Left ventricle myocardium inferior (tissue), 1 donor: Measurements from ENCODE around the gene LDLRAD4. TPM values are rescaled to one million over a fixed set of nuclear protein-coding genes. Genes with fewer than 3 reads are reported as not detected.

Experiments
- DNase-seq: peaks from one replicate; pipeline ENCODE4 v3.0.0-alpha.2; 2020
- H3K27ac ChIP-seq: fragments of 200-600 bp; replicated peaks from 2 replicates; pipeline ENCODE4 v1.8.0; 2021
- H3K27me3 ChIP-seq: fragments of 200-600 bp; 2 replicates; pipeline ENCODE4 v1.8.0; 2021; ENCODE audit warnings: low read depth
- H3K36me3 ChIP-seq: fragments of 200-600 bp; 2 replicates; pipeline ENCODE4 v1.8.0; 2021
- H3K4me1 ChIP-seq: fragments of 200-600 bp; 2 replicates; pipeline ENCODE4 v1.8.0; 2021
- H3K4me3 ChIP-seq: fragments of 200-600 bp; 2 replicates; pipeline ENCODE4 v1.8.0; 2021; ENCODE audit warnings: mild to moderate bottlenecking, moderate library complexity
- H3K9me3 ChIP-seq: fragments of 200-600 bp; replicated peaks from 2 replicates; pipeline ENCODE4 v1.8.0; 2021
- CTCF ChIP-seq: fragments of 200-600 bp; IDR thresholded peaks from 2 replicates; pipeline ENCODE4 v1.8.0; 2021; ENCODE audit warnings: antibody characterized with exemption, mild to moderate bottlenecking, borderline replicate concordance
- intact Hi-C: fragments of 100-400 bp; cut with micrococcal nuclease; formaldehyde crosslinking; loops from one replicate; pipeline ENCODE4 v1.11.0; 2022
- total RNA-seq: library from RNA; stranded (reverse); fragmentation: NEBNext Ultra II Directional; extraction: Animal tissue kit (Norgen Biotek cat#: 25700); gene quantifications from one replicate; pipeline ENCODE4 v1.2.1, GENCODE V29; 2021
- donor health status: DM: no; HTN: yes; CAD: no; lungs with severe emphysema.

LDLRAD4 gene
- total RNA-seq, 1 donor from 2014 or later: 43.3 TPM

- peaks cover 47% of the 10 kb centered on the region for H3K4me1 ChIP-seq
- H3K36me3 ChIP-seq: no peaks in the 10 kb centered on the region
- no peak overlapping the region for H3K27ac ChIP-seq
- DNase-seq: no peak
- no peak for TF ChIP-seq CTCF
- no peaks in the 10 kb centered on the region for H3K27me3 ChIP-seq
- no peak overlapping the region for H3K4me3 ChIP-seq
- intact Hi-C loops: no loop called here
- no peaks in the 10 kb centered on the region for H3K9me3 ChIP-seq
These were observed 19.1 kb downstream of the LDLRAD4 start for GRCh38 chr18:13237641-13238040.

- Histone ChIP-seq H3K4me3 (no peak overlapping the region), H3K9me3 (no peaks in the 10 kb centered on the region), H3K4me1 (peaks cover 37% of the 10 kb centered on the region), H3K27ac (no peak overlapping the region), H3K36me3 (no peaks in the 10 kb centered on the region), H3K27me3 (no peaks in the 10 kb centered on the region)
- TF ChIP-seq CTCF: no peak
- intact Hi-C loops: no loop called here
- DNase-seq: no peak
These were observed 20.8 kb downstream of the LDLRAD4 start for GRCh38 chr18:13239171-13239956.

- Histone ChIP-seq H3K9me3 (no peaks in the 10 kb centered on the region), H3K4me1 (peaks cover 38% of the 10 kb centered on the region), H3K27ac (no peak overlapping the region), H3K27me3 (no peaks in the 10 kb centered on the region), H3K4me3 (no peak overlapping the region), H3K36me3 (no peaks in the 10 kb centered on the region)
- no peak for DNase-seq
- no peak for TF ChIP-seq CTCF
- intact Hi-C loops: no loop called here
These were observed 21.6 kb downstream of the LDLRAD4 start for GRCh38 chr18:13240060-13240725.

- Histone ChIP-seq H3K27me3 (no peaks in the 10 kb centered on the region), H3K4me3 (no peak overlapping the region), H3K9me3 (no peaks in the 10 kb centered on the region), H3K27ac (no peak overlapping the region), H3K4me1 (peaks cover 37% of the 10 kb centered on the region), H3K36me3 (no peaks in the 10 kb centered on the region)
- DNase-seq: no peak
- intact Hi-C loops: no loop called here
- TF ChIP-seq CTCF: no peak
These were observed 22.7 kb downstream of the LDLRAD4 start for GRCh38 chr18:13241083-13241892.

- peaks cover 31% of the 10 kb centered on the region for H3K4me1 ChIP-seq
- H3K4me3 ChIP-seq: no peak overlapping the region
- intact Hi-C loops: no loop called here
- H3K36me3 ChIP-seq: no peaks in the 10 kb centered on the region
- DNase-seq: no peak
- no peak overlapping the region for H3K27ac ChIP-seq
- no peak for TF ChIP-seq CTCF
- H3K27me3 ChIP-seq: no peaks in the 10 kb centered on the region
- H3K9me3 ChIP-seq: no peaks in the 10 kb centered on the region
These were observed 23.3 kb downstream of the LDLRAD4 start for GRCh38 chr18:13241893-13242175.
